ENCODE measurements around the gene SYTL3. TPM values are rescaled to one million over a fixed set of nuclear protein-coding genes. Genes with fewer than 3 reads are reported as not detected.
A peak's percentile ranks its signal among the peaks of the same experiment; 100 is the strongest.
"Not testable (repeated sequence)": the region's sequence is repeated elsewhere in the genome, so short reads cannot be mapped to it uniquely, and the experiment has no call there.

The SYTL3 gene
- total and polyA plus RNA-seq, 2 experiments from 2014 or later, result 0.07 TPM; not detected in 1

GRCh38 chr6:158669145-158670035, 19.5 kb downstream of the SYTL3 start (continued):
- TF ChIP-seq ZNF462 (CRISPR knock-in tag; IDR thresholded peaks at IDR 0.05) (no peak), ZNF331 (CRISPR knock-in tag; IDR thresholded peaks at IDR 0.05; ENCODE audit: low read depth) (no peak), CREB1 (CRISPR knock-in tag; IDR thresholded peaks at IDR 0.05; ENCODE audit: low read depth) (no peak), EZH2phosphoT487 (IDR thresholded peaks at IDR 0.05; ENCODE audit: unreplicated experiment) (no peak)

GRCh38 chr6:158672119-158672518, 22.3 kb downstream of the SYTL3 start:
- not testable (repeated sequence) for H4K20me1 ChIP-seq (replicated peaks; ENCODE audit: insufficient read depth); ATAC-seq; H3K9me2 ChIP-seq (ENCODE audit: insufficient read depth); H3K27me3 ChIP-seq (ENCODE audit: insufficient read depth); H3K4me1 ChIP-seq (ENCODE audit: insufficient read depth); H3K9me3 Mint-ChIP-seq; H3K27me3 Mint-ChIP-seq (ENCODE audit: insufficient read depth, low read depth, poor library complexity); H3K36me3 ChIP-seq (ENCODE audit: insufficient read depth); DNase-seq (ENCODE audit: low spot score); H3K4me3 Mint-ChIP-seq; H3K79me2 ChIP-seq (replicated peaks; ENCODE audit: insufficient read depth); H3K4me1 Mint-ChIP-seq; H3K4me3 ChIP-seq; H3F3A ChIP-seq (replicated peaks; ENCODE audit: low read depth); H3K4me2 ChIP-seq; H3K36me3 Mint-ChIP-seq (ENCODE audit: low read depth); H3K27ac ChIP-seq (ENCODE audit: low read depth); H3K27ac Mint-ChIP-seq
- 0 out of 2 replicates have a peak overlapping the region, but pooled peaks have one; percentile 59 for H2AFZ ChIP-seq
